HG03469 (cell line): ENCODE data around the gene PIP5K1B.
A peak's percentile ranks its signal among the peaks of the same experiment; 100 is the strongest.
"Not testable (repeated sequence)": the region's sequence is repeated elsewhere in the genome, so short reads cannot be mapped to it uniquely, and the experiment has no call there.

Source experiments
- ATAC-seq: cut with Tn5 transposase; IDR thresholded peaks from one replicate; pipeline ENCODE4 v1.9.1; 2021; ENCODE audit warnings: mild to moderate bottlenecking, moderate library complexity, moderate number of reproducible peaks; ENCODE audit not compliant: unreplicated experiment

The PIP5K1B gene, protein sequence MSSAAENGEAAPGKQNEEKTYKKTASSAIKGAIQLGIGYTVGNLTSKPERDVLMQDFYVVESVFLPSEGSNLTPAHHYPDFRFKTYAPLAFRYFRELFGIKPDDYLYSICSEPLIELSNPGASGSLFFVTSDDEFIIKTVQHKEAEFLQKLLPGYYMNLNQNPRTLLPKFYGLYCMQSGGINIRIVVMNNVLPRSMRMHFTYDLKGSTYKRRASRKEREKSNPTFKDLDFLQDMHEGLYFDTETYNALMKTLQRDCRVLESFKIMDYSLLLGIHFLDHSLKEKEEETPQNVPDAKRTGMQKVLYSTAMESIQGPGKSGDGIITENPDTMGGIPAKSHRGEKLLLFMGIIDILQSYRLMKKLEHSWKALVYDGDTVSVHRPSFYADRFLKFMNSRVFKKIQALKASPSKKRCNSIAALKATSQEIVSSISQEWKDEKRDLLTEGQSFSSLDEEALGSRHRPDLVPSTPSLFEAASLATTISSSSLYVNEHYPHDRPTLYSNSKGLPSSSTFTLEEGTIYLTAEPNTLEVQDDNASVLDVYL

DNA sequence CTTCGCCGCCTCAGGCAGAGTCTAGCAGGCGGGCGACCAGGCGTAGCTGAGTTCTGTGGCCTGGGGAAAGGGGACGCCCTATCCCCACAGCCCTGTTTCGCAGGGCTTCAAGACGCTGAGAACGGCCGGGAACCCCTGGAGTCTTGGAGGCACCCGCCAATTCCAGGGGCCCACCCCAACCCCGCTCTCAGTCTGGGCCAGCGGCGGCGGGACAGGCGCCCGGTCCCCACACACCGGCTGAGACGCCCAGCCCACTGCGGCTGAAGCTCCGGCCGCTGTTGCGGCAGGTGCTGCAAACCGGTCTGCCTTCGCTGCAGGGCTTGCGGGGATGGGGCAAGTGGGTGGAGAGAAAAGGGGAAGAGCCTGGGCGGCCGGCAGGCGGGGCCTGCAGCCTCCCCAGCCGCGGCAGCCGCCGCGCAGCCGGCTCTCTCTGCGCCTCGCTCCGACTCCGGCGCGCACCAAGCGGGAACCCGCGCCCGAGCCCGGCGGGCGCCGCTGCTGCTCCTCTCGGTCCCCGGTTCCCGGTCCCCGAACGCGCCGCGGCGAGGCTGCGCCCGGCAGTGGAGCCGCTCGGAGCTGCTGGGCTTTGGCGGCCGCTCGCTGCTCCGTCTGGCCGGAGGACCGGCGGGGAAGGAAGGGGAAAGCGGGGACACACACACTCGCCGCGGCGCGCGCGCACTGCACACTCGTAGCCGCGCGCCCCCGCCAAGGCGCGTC, at the start of gene PIP5K1B:
Gene PIP5K1B (plus strand): TSS at position 427 of the 717 bp plus-strand sequence. CDS start 117,375 bp downstream, outside the sequence.
- peak; percentile 71 for ATAC-seq

DNA sequence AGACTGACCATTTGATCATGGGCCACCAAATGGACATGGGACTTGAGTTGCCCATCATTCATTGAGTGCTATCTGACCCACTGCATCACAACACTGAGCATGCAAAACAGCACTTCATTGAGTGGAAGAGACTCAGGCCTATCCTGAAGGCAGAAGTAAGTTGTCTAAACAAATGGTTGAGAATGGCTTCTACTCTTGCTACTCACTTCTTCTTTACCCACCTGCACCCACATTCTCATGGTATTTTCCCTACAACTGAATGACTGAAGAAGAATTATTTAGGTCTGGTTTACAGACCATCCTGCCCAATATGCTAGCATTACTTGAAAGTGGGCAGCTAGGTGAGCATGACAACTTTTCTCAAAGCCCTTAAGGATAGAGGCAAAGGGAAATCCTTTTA, 41.0 kb upstream of the PIP5K1B start:
- no peak for ATAC-seq

DNA sequence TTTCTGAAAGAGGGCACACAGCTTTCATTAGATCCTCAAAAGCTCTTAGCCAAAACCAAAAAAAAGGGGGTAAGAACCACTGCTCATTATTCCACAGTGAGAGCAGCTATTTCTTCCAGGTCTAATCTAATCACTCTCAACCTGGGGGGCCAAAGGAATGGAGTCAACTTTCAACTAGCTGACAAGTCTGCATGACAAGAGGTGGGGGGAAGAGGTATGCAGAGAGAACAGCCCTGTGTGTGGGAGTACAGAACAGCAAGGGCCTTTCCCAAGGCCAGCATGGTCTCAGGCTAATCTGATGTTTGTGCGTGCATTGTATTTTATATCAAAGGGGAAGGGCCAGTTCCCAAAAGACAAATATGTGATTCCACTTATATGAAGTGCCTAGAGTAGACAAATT, 36.9 kb upstream of the PIP5K1B start:
- no peak for ATAC-seq

DNA sequence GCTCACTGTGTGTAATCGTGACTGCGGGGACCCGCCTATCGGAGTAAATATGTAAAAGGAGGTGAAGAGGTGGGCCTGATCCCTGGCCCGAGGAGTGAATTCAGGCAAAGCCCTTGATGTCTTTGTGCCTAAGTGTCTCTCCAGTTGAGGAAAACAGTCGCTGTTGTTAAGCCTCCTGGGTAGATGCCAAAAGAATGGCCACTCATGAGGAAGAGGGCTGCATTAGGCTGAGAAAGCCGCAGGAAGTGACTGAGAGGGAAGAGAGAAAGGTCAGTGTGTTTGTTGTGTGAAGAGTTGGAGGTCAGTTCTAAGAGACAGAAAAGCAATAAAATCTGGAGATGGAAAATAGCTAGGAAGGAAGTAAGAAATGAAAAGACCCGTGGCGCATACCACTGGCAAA, 35.8 kb upstream of the PIP5K1B start:
- no peak for ATAC-seq

DNA sequence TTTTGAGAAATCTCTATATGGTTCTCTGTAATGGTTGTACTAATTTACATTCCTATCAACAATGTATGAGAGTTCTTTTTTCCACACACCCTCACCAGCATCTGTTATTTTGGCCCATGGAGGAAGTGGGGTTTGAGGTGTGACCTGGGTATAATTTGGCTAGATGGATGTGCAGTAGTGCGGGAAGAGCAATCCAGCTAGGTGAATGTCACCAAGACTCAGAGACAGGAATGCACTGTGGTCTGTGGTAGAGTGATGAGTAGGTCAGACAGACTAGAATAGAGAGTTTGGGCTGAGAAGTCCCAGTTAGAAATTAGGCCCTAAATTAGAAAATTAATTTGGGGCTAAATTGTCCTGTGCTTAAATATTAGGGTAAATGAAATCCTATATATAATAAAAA, 32.8 kb upstream of the PIP5K1B start:
- ATAC-seq = peak; percentile 62

DNA sequence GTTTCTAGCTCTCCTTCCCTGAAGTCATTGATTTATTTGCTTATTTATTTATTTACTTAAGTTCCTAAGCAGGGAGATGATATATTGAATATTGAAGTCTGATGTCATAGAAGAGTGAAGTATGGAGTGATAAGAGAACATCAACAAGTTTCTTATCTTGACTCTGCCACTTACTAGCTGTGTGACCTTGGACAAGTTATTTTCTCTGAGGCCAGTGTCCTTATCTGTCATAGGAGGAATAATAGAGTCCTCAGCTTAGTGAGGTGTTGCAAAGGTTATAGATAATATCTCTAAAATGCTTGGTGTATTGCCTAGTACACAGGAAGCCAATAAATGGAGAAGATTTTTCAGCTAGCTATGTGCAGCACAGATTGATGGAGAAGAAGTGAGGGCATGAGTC, 32.4 kb upstream of the PIP5K1B start:
- ATAC-seq = no peak

DNA sequence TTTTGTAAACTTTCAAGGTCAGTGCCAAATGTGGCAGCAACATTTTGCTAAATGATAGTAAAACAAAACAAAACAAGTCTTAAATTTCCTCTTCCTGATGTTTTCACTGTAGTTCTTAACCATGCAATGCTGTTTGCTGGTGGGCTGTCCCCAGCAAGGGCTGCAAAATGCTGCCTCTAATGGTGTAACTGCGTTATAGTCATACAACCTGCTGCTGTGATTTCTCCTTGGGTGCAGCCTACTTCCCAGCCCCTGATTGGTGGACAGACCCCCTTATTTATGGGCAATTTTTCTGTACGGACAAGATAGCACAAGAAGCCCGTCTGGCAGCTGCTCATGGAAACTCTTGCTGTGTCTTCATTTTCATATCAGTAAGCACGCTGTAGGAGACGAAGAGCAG, 26.6 kb upstream of the PIP5K1B start:
- no peak for ATAC-seq

DNA sequence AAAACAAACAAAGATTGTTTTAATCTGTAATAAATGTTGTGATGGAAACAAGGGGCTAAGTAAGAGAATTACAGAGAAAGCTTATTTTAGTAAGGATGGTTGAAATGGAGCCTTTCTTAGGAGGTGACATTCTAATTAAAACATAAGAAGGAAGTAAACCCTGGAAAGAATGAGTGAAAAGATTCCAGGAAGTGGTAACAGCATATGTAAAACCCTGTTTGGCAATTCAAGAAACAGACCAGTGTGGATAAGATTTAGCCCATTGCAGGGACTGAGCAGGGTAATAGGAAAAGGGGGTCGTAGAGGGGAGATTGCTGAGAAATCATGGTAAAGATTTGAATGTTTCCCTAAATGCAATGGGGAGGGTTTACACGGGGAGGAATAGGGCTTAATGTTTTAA, 21.6 kb upstream of the PIP5K1B start:
- no peak for ATAC-seq

DNA sequence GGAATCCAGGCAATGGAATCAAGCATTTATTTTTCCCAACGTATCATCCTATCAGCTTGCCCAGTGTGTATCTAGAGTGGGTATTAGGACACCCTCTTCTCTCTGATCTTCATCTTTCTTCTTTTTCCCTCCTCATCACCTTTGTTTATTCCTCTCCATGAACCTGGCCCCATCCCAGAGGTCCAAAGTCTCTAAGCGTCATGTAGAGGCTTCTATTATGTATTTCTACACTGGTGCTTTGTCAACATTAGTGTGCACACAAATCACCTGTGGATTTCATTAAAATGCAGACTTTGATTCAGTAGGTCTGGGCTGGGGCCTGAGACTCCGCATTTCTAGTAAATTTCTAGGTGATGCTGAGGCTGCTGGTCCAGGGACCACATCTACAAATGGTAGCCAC, 19.8 kb upstream of the PIP5K1B start:
- ATAC-seq = no peak

DNA sequence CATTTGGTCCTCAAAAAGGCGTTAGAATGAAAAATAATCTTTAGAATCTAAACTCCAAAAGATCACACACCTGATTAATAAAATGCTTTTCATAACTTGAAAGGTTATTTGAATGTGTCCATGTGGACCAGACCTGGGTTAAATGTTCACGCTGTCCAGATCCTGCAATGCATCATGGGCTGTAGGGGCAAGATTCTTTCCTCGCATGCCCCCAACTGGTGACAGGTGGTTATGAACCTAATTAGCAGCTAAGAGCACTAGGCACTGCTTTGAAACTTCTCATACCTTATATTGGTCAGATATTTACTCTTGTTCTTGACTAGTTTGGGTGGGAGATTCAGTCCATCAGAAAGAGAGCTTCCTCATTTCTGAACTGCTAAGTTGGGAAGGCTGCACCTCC, 19.3 kb upstream of the PIP5K1B start:
- peak; percentile 71 for ATAC-seq

DNA sequence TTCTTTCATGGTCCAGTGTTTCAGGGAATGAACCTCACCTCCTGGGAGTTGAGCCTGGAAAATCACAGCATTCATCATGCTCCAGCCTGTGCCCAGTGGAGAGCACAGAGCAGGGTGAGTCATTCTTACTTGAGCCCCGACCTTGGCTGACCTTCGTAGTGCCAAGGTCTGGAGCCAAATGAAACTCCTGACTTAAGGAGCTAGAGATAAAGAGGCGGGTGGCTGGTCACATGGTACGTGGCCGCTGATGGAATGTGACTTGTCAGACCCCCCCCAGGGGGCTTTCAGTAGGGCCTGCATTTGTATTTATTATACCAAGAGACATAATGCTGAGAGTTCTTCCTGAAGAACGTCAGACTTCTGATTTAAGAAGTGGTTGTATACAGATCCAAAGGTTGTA, 15.0 kb upstream of the PIP5K1B start:
- ATAC-seq = no peak

DNA sequence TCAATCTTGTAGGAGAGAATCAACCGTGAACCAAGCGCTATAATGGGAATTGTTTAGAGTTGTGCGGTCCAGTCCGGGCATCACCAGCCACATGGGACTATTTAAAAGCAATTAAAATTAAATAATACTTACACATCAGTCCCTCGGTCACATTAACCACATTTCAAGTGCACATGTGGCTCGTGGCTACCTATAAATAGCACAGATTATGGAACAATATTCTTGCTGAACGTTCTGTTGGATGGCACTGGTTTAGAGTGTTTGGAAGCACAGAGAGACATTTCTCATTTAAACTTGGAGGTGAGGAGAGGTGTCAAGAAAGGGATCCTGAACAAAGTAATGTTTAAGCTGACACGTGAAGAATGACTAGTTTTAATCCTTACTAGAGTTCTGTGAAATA, 12.5 kb upstream of the PIP5K1B start:
- ATAC-seq = no peak

DNA sequence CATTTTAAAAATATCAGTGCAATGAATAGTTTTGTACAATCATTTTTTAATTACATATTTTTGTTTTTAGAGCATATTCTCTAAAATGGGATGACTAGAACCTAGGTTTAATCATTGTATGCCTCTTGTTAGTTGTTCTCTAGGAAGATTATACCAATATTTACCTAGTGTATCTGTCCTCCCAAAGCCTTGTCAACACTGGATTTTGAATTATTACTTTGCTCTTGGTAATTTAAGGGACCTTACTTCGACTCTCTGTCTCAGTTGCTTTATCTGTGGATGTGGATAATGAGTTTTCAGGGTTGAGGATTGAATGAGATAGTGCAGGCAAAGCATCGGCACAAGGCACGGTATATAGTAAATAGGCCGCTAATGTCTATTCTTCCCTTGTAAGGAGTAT, 10.9 kb upstream of the PIP5K1B start:
- no peak for ATAC-seq

DNA sequence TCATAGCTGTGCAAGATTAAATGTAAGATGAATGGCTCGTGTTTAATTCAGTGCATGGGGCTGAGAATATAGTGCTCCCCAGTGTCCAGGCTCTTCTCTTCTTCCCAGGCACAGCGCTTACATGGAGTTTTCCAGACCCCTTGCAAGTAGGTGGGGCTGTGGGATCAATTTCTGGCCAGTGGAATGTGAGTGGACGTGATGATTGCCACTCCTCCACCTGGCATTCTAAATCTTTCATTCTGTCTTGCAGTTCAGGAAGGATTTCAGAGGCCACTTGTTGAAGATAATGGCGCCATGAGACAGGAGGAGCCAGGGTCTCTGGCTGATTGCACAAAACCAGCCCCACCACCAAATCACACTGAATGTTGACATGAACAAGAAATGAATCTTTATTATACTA, 7.2 kb upstream of the PIP5K1B start:
- ATAC-seq = no peak

DNA sequence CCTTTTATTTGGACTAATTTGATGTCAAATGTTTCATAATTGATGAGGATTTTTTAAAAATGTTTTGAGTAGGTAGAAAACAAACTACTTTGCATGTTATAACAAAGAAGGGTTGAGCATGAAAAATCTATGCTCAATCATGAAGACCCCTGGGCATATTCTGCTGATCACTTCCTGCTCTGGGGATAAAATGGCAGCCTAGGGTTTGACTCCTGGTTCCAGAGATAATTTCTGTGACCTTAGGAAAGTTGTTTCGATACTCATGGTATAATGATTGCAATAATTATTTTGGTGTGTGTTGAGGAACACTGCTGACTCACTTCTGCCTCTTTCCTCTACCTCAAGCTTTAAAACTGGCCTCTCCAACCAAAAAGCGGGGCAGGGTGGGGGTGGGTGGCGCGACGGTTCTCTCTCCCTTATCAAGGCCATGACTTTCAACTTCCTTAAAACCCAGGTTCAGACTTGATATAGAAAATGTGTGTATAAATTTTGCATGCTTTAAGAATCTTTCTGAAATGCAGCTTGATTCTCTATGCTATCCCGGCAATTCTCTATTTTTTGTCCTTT, 6.0 kb upstream of the PIP5K1B start:
- ATAC-seq = no peak

DNA sequence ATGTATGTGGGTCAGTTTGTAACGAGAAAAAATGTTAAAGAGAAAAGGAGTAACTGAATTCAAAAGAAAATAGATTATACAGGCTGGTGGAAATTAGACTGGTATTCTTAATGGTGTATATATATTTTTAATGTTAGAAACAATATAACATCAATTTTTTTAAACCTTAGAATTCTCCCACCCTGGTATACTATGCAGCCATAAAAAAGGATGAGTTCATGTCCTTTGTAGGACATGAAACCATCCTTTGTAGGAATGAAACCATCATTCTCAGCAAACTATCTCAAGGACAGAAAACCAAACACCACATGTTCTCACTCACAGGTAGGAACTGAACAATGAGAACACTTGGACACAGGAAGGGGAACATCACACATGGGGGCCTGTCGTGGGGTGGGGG, 5.4 kb upstream of the PIP5K1B start:
- not testable (repeated sequence) for ATAC-seq

DNA sequence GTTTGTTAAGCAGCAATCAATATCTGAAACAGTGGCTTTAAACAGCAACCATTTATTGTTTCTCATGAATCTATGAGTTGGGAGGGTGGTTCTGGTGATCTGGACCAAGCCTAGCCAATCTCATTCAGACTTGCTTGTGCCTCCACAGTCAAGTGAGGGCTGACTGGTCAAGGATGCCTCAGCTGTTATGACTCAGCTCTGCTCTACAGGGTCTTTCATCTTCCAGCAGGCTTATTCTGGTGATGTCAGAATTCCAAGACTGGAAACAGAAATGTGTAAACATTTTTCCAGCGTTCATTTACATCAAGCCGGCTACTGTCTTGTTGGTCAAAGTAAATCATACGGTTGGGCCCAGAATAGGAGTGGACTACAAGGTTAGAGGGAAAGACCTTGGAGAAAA, 2.5 kb upstream of the PIP5K1B start:
- no peak for ATAC-seq

DNA sequence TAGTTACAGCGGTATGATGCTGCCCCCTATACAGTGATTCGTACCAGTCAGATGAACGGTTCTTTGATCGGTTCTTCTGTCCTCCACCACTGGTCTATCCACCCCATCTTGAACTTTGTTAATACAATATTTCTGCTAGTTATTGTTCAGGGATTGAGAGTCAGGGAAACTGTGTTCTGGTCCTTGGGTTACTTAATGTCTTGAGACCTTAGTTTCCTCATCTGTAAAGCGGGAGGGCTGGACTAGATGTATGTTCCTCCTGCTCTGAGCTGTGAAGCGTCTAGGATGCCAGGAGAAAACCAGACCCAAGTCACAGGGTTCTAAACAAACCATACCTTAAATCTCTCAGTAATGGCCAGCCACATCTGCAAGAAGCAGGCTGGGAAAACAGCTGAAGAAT, 1.4 kb upstream of the PIP5K1B start:
- ATAC-seq = no peak

DNA sequence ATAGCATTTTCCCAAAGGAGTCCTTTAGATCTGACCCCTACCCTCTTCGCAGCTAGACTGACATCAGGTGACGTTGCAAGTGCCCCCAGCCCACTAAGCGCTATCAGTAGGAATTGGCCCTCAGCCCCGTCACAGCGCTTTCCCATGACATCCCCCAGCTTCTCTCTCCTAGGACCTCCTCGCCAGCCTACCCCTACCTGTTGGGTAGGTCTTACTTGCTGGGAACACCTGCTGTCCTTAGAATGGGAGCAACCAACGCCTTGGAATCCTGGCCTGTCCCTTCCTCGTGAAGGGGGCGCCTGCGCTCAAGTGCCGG, 584 bp upstream of the PIP5K1B start:
- no peak for ATAC-seq

DNA sequence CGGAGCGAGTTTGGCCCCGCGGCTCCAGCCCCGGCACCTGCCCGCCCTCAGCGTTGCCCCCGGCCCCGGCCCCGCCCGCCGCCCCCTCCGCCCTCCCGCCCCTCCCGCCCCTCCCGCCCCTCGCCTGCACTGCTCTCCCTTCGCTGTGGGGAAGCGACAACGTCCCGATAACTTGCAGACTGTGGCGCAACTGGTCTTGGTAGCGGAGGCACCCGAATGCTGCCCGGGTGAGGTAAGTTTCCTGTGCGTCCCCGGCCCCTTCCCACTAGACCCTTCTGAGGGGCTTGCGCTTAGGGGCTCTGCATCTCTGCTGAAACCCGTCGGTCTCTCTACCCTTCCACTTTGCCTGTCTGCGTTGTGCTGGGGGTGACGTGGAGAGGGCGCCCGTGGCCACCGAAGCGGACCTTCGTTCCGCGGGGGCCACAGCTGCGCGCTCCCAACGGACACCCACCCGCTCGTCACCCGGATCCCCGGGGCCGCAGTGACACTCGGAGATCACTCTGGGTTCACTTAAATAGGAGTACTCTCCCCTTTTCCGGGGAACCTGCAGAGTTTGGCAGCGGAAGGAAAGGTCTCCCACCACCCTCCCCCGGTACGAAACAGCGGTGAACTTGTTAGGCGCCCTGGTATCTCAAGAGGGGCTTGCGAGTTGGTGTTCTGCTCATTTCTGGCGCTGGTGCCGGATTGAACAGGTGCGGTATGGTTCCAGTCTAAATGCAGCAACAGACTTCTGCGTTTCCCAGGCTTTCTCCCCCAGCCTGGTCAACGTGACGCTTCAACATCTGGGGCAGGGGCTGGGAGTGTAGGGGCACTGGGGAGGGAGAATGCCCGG, 707 bp downstream of the PIP5K1B start:
- no peak for ATAC-seq
